B cell (primary cell): ENCODE data around the gene ARAP2. TPM values are rescaled to one million over a fixed set of nuclear protein-coding genes. Genes with fewer than 3 reads are reported as not detected.

ENCODE experiments used
- ATAC-seq: fragments of 200-7000 bp; cut with Tn5 transposase; one replicate; pipeline ENCODE4 v1.10.0; 2021; ENCODE audit warnings: low read depth, mild to moderate bottlenecking, moderate number of reproducible peaks, moderate library complexity
- CTCF ChIA-PET: fragments of 350-600 bp; sonication (Branson Sonifier 250); formaldehyde crosslinking; loops from one replicate; lab custom pipeline; 2021; ENCODE audit warnings: antibody characterized with exemption, inconsistent platforms; lab: Charles Lee
- POLR2A ChIA-PET: fragments of 350-600 bp; sonication (Branson Sonifier 250); formaldehyde crosslinking; loops from one replicate; lab custom pipeline; 2021; ENCODE audit warnings: antibody characterized with exemption; lab: Charles Lee
- DNase-seq: peaks from one replicate; pipeline ENCODE4 v3.0.0; 2013
- H2AFZ ChIP-seq: 2 replicates; pipeline ENCODE4 v1.6.1; 2012; ENCODE audit warnings: mild to moderate bottlenecking, low read depth, low read length; ENCODE audit not compliant: insufficient read depth, poor library complexity, severe bottlenecking
- H3K27ac ChIP-seq, 2 donors: 1 replicate in 1 of 2; 2 replicates in 1 of 2; pipeline ENCODE4 v1.5.1; 2012 to 2013; ENCODE audit warnings: low read length in 2 of 2, mild to moderate bottlenecking in 2 of 2, moderate library complexity in 1 of 2
- H3K27me3 ChIP-seq, 4 experiments: fragments of 200-600 bp in 1 of 4; sonication (generic) in 1 of 4; replicated peaks in 1 of 4; 1 replicate in 2 of 4; 2 replicates in 2 of 4; pipeline versions ENCODE4 v1.6.1 to v1.7.0; 2013 to 2016; ENCODE audit warnings: low read length in 3 of 4, mild to moderate bottlenecking in 2 of 4, mixed read lengths in 1 of 4, moderate library complexity in 1 of 4; ENCODE audit not compliant: insufficient read depth in 4 of 4, control insufficient read depth in 3 of 4; ENCODE audit errors: control extremely low read depth in 1 of 4
- H3K36me3 ChIP-seq, 2 experiments: replicated peaks in 1 of 2; 1 replicate in 1 of 2; 2 replicates in 1 of 2; pipeline versions ENCODE4 v1.6.1 to v1.7.1; 2013; ENCODE audit warnings: low read length in 1 of 2; ENCODE audit not compliant: insufficient read depth in 2 of 2, control insufficient read depth in 1 of 2; ENCODE audit errors: control extremely low read depth in 1 of 2, extremely low read depth in 1 of 2
- H3K4me1 ChIP-seq, 2 donors: fragments of 200-600 bp in 1 of 2; sonication (generic) in 1 of 2; 1 replicate in 1 of 2; 2 replicates in 1 of 2; pipeline versions ENCODE4 v1.5.1 to v1.6.1; 2013 to 2017; ENCODE audit warnings: low read length in 2 of 2; ENCODE audit not compliant: control insufficient read depth in 2 of 2, insufficient read depth in 2 of 2
- H3K4me2 ChIP-seq: replicated peaks from 2 replicates; pipeline ENCODE3; 2012; ENCODE audit warnings: mild to moderate bottlenecking, low read depth, low read length; ENCODE audit not compliant: poor library complexity, severe bottlenecking
- H3K4me3 ChIP-seq, 5 experiments: fragments of 200-600 bp in 1 of 5; sonication (generic) in 1 of 5; 1 replicate in 3 of 5; 2 replicates in 2 of 5; pipeline versions ENCODE4 v1.5.1 to v1.7.0; 2011 to 2016; ENCODE audit warnings: low read length in 4 of 5, mild to moderate bottlenecking in 4 of 5, low read depth in 2 of 5, control low read depth in 1 of 5, moderate library complexity in 1 of 5; ENCODE audit not compliant: insufficient read depth in 1 of 5; ENCODE audit errors: control extremely low read depth in 1 of 5, extremely low read depth in 1 of 5
- H3K79me2 ChIP-seq: fragments of 200-600 bp; sonication (generic); one replicate; pipeline ENCODE4 v1.6.0; 2016; ENCODE audit warnings: low read length; ENCODE audit not compliant: control insufficient read depth, insufficient read depth
- H3K9ac ChIP-seq: fragments of 200-600 bp; sonication (generic); 2 replicates; pipeline ENCODE4 v1.6.1; 2017; ENCODE audit warnings: mild to moderate bottlenecking, low read length, moderate library complexity
- H3K9me3 ChIP-seq, 3 donors: one replicate each; pipeline versions ENCODE4 v1.6.1 to v1.7.1; 2013; ENCODE audit warnings: low read length in 2 of 3; ENCODE audit not compliant: control insufficient read depth in 2 of 3, insufficient read depth in 1 of 3; ENCODE audit errors: control extremely low read depth in 1 of 3
- H4K20me1 ChIP-seq: 2 replicates; pipeline ENCODE4 v1.6.0; 2012; ENCODE audit warnings: mild to moderate bottlenecking, low read length; ENCODE audit not compliant: insufficient read depth, control insufficient read depth, poor library complexity, severe bottlenecking
- H3K27ac Mint-ChIP-seq: one replicate; pipeline ENCODE4 v1.8.0; 2021; ENCODE audit warnings: mixed read lengths
- H3K27me3 Mint-ChIP-seq: one replicate; pipeline ENCODE4 v1.8.0; 2021; ENCODE audit warnings: mixed read lengths
- H3K4me1 Mint-ChIP-seq: one replicate; pipeline ENCODE4 v1.8.0; 2021; ENCODE audit warnings: mixed read lengths
- H3K4me3 Mint-ChIP-seq: one replicate; pipeline ENCODE4 v1.8.0; 2021; ENCODE audit warnings: mixed read lengths
- H3K9me3 Mint-ChIP-seq: one replicate; pipeline ENCODE4 v1.8.0; 2022; ENCODE audit warnings: mixed read lengths; ENCODE audit not compliant: insufficient read depth
- CTCF ChIP-seq: fragments of 200-600 bp; IDR thresholded peaks from one replicate; pipeline ENCODE4 v1.8.0; 2022; ENCODE audit warnings: antibody characterized with exemption, mild to moderate bottlenecking
- EZH2 ChIP-seq: IDR thresholded peaks from 2 replicates; pipeline ENCODE4 v1.6.1; 2012; ENCODE audit warnings: borderline replicate concordance, low read depth, mild to moderate bottlenecking, moderate library complexity, low read length; ENCODE audit not compliant: insufficient read depth, poor library complexity, severe bottlenecking
- WGBS: methylation state at CpG from one replicate; pipeline ENCODE4 v1.1.5; 2013; ENCODE audit warnings: missing lambda C conversion rate; ENCODE audit not compliant: insufficient coverage; 5-methylcytosine and 5-hydroxymethylcytosine counted together
- intact Hi-C: fragments of 100-400 bp; cut with micrococcal nuclease; formaldehyde crosslinking; loops from one replicate; pipeline ENCODE4 v1.10.0; 2022
- polyA plus RNA-seq: library from polyadenylated mRNA; depleted of rRNA; stranded (reverse); fragments of >200 nt; gene quantifications from 2 replicates; pipeline ENCODE4 v1.2.3, GENCODE V29; 2012
- total RNA-seq, 2 donors: library from RNA; stranded (reverse); fragments of 120-200 nt in 1 of 2; gene quantifications; 1 replicate in 1 of 2; 2 replicates in 1 of 2; pipeline versions ENCODE4 v1.2.3 to v1.2.4, GENCODE V29; 2013 to 2022

The ARAP2 gene
- total and polyA plus RNA-seq, 2 donors (not counting 1 experiment from before 2014, with no cell fraction given), result 13.2 to 88.0 TPM

- no peak overlapping the region for H3K9ac ChIP-seq
- TF ChIP-seq CTCF (no peak), EZH2 (no peak)
- peaks cover 1 to 18% of the 10 kb centered on the region in 2 experiments for H3K36me3 ChIP-seq
- H3K4me2 ChIP-seq, result peak overlapping the region; percentile 14
- ChIA-PET CTCF (interaction anchor here (1.0 kb wide), 2 partner anchors 24 to 210 kb away, joined by 3 to 5 read pairs; no protein-coding TSS in a partner anchor), POLR2A (no interaction called here)
- peaks cover 10 to 16% of the 10 kb centered on the region in 2 donors for H3K4me1 ChIP-seq
- Mint-ChIP-seq H3K27me3 (no peaks in the 10 kb centered on the region), H3K9me3 (no peaks in the 10 kb centered on the region), H3K4me1 (peaks cover 19% of the 10 kb centered on the region), H3K4me3 (peak overlapping the region; percentile 9), H3K27ac (peak overlapping the region; percentile 12)
- peak overlapping the region in 1 of 2 donors; percentile 8 for H3K27ac ChIP-seq
- DNase-seq (no peak), ATAC-seq (peak; percentile 31)
- H3K79me2 ChIP-seq, result no peaks in the 10 kb centered on the region
- H3K27me3 ChIP-seq, result no peaks in the 10 kb centered on the region
- no peak overlapping the region for H2AFZ ChIP-seq
- H4K20me1 ChIP-seq, result no peaks in the 10 kb centered on the region
- WGBS, result 5% methylated on average over 2 of the region's 3 CpGs
- no peaks in the 10 kb centered on the region for H3K9me3 ChIP-seq
- H3K4me3 ChIP-seq, result no peak overlapping the region
- intact Hi-C loops, result no loop called here
Measured at GRCh38 chr4:36189511-36190226, 54.6 kb downstream of the ARAP2 start.

DNA sequence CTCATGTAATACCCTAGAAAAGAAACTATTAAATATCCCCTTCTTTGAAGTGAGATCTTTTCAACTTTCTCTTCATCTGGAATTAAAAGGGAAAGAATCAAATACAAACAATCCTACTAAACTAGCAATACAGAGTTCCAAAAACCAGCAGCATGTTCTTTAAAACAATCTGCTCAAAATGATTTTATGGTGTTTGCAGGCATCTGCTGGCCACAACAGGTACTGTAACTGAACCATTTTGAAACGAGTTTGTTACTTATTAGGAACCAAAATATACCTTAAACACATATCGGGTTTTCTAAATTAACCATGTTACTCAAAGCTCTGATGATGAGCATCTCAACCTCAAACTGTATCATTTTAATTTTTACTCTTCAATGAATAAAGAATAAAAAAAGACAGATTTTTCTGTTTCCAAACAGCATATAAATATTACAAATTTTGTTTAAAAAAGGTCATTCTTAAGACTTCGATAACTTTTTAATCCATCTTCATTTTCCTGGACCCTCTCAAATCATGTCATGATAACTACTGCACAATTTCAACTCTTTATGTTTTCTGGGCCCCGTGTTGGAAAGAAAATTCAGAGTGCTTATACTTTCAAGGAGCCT lies 56.5 kb downstream of the ARAP2 start:
- Mint-ChIP-seq H3K27ac (no peak overlapping the region), H3K9me3 (no peaks in the 10 kb centered on the region), H3K4me1 (peaks cover 23% of the 10 kb centered on the region), H3K4me3 (no peak overlapping the region), H3K27me3 (no peaks in the 10 kb centered on the region)
- no peaks in the 10 kb centered on the region for H3K27me3 ChIP-seq
- no peak overlapping the region for H3K4me3 ChIP-seq
- no peak overlapping the region for H3K9ac ChIP-seq
- no peaks in the 10 kb centered on the region for H3K9me3 ChIP-seq
- 100% methylated on average over 1 of the region's 4 CpGs for WGBS
- intact Hi-C loops, result no loop called here
- H3K27ac ChIP-seq, result no peak overlapping the region
- no peak overlapping the region for H3K4me2 ChIP-seq
- H4K20me1 ChIP-seq, result no peaks in the 10 kb centered on the region
- peak; percentile 63 for TF ChIP-seq CTCF
- TF ChIP-seq EZH2, result no peak
- DNase-seq (no peak), ATAC-seq (no peak)
- no peaks in the 10 kb centered on the region for H3K79me2 ChIP-seq
- no peak overlapping the region for H2AFZ ChIP-seq
- ChIA-PET POLR2A (no interaction called here), CTCF (interaction anchor here (1.1 kb wide), 1 partner anchor 19 kb away, joined by 3 read pairs; no protein-coding TSS in a partner anchor)
- H3K36me3 ChIP-seq, result peaks cover 1 to 18% of the 10 kb centered on the region in 2 experiments
- H3K4me1 ChIP-seq, result peaks cover 10 to 16% of the 10 kb centered on the region in 2 donors
